Activated CD4-positive, alpha-beta T cell treated with anti-CD3 and anti-CD28 coated beads, Interleukin-2, amount 10 ng/mL, durations not matched to agents 7 days and 5 days (primary cell): ENCODE results near the gene ZNF200. TPM values are rescaled to one million over a fixed set of nuclear protein-coding genes. Genes with fewer than 3 reads are reported as not detected.

ENCODE experiments used
- CTCF ChIA-PET: fragments of 350-600 bp; sonication (Branson Sonifier 250); formaldehyde crosslinking; loops from one replicate; lab custom pipeline; 2021; ENCODE audit warnings: antibody characterized with exemption; lab: Charles Lee
- POLR2A ChIA-PET: fragments of 350-600 bp; sonication (Branson Sonifier 250); formaldehyde crosslinking; loops from one replicate; lab custom pipeline; 2021; ENCODE audit warnings: antibody characterized with exemption; lab: Charles Lee
- DNase-seq: peaks from one replicate; pipeline ENCODE4 v3.0.0-alpha.2; 2020
- H3K27ac Mint-ChIP-seq: one replicate; pipeline ENCODE4 v1.8.0; 2021; ENCODE audit warnings: mild to moderate bottlenecking, moderate library complexity, mixed read lengths
- H3K27me3 Mint-ChIP-seq: one replicate; pipeline ENCODE4 v1.8.0; 2021; ENCODE audit warnings: mixed read lengths
- H3K36me3 Mint-ChIP-seq: one replicate; pipeline ENCODE4 v1.8.0; 2021; ENCODE audit warnings: low read depth, mixed read lengths
- H3K4me1 Mint-ChIP-seq: one replicate; pipeline ENCODE4 v1.8.0; 2021; ENCODE audit warnings: mixed read lengths
- H3K4me3 Mint-ChIP-seq: one replicate; pipeline ENCODE4 v1.8.0; 2021; ENCODE audit warnings: mild to moderate bottlenecking, moderate library complexity, mixed read lengths
- H3K9me3 Mint-ChIP-seq: one replicate; pipeline ENCODE4 v1.8.0; 2021; ENCODE audit warnings: mixed read lengths
- total RNA-seq, 2 experiments: library from RNA; stranded (reverse); gene quantifications; one replicate each; pipeline ENCODE4 v1.2.3, GENCODE V29; 2021

The ZNF200 gene
- total RNA-seq, 2 experiments from 2014 or later, result 11.7 to 12.1 TPM

DNA sequence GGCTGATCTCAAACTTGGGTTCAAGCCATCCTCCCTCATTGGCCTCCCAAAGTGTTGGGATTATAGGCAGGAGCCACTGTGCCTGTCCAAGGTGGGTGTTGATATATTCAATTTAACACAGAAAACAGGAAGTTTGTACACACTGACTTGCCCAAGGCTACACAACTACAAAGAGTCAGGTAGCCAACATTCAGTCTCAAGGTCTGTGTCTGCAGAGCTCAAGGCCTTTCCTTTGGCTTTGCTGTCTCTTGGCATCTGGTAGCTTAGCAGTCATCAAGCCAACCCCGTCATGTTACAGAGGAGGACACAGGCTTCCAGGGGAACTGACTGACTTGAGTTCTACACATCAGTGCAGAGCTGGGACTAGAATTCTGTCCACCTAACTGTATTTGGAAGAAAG lies 33.3 kb upstream of the ZNF200 start:
- Mint-ChIP-seq H3K9me3 (peaks cover 13% of the 10 kb centered on the region), H3K4me3 (no peak overlapping the region), H3K4me1 (peaks cover 20% of the 10 kb centered on the region), H3K27ac (no peak overlapping the region), H3K27me3 (no peaks in the 10 kb centered on the region), H3K36me3 (peaks cover 44% of the 10 kb centered on the region)
- CTCF ChIA-PET, result interaction anchor here (1.9 to 2.1 kb wide), 2 partner anchors 12 to 16 kb away, joined by 4 read pairs; no protein-coding TSS in a partner anchor
- DNase-seq, result no peak
- POLR2A ChIA-PET, result interaction anchor here (0.7 kb wide), 1 partner anchor 133 kb away, joined by 3 read pairs; the partner anchor contains the start of gene ZNF213

DNA sequence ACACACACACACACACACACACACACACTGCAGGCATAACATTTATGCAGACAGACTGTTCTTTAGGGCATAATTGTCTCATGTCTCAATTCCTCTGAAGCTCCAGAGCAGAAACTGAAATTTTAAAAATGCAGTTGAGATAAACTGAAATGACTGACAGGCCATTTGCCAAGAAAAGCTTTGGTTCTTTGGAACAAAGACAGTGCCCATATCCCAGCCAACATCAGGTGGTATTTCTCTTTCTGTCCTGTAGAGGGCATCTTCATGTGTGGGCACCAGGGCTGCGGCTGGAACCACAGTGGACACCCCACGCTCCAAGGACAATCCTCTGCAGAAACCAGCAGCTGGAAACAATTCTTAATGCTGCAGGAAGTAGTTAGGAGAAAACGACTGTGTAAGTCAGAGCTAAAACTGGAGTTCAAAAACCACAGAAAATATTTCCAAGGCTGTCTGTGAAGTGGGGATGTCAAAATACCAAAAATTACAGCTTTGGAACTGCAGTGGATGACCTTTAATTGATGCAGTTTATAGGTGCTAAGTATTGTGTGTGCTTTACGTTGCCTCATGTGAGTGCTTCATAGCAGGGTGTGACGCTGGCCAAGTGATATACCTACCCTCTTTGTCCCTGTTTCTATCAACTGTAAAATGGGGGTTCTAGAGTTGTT lies 32.0 kb upstream of the ZNF200 start:
- Mint-ChIP-seq H3K4me3 (no peak overlapping the region), H3K27me3 (no peaks in the 10 kb centered on the region), H3K27ac (no peak overlapping the region), H3K4me1 (peaks cover 31% of the 10 kb centered on the region), H3K36me3 (peaks cover 47% of the 10 kb centered on the region), H3K9me3 (peaks cover 18% of the 10 kb centered on the region)
- POLR2A ChIA-PET, result no interaction called here
- CTCF ChIA-PET, result interaction anchor here (0.7 to 2.2 kb wide), 12 partner anchors 10 to 190 kb away, joined by 3 to 8 read pairs (median 4); partner anchors contain the start of genes MEFV, ZNF174 and ZSCAN32
- DNase-seq, result no peak

GRCh38 chr16:3264137-3265036 lies 29.4 kb upstream of the ZNF200 start:
- peak; percentile 97 for DNase-seq
- Mint-ChIP-seq H3K27ac (peak overlapping the region; percentile 98), H3K4me3 (peak overlapping the region; percentile 89), H3K27me3 (no peaks in the 10 kb centered on the region), H3K9me3 (peaks cover 20% of the 10 kb centered on the region), H3K36me3 (peaks cover 47% of the 10 kb centered on the region), H3K4me1 (peaks cover 33% of the 10 kb centered on the region)
- ChIA-PET CTCF (interaction anchor here (1.0 to 1.1 kb wide), 2 partner anchors 8 to 55 kb away, joined by 3 to 4 read pairs; partner anchors contain the start of gene MEFV), POLR2A (interaction anchor here (0.7 to 1.7 kb wide), 2 partner anchors 18 to 49 kb away, joined by 4 to 8 read pairs; partner anchors contain the start of gene ZNF263)

- no peak for DNase-seq
- Mint-ChIP-seq H3K9me3 (peaks cover 15% of the 10 kb centered on the region), H3K27ac (peak overlapping the region; percentile 98), H3K27me3 (peaks cover 2% of the 10 kb centered on the region), H3K36me3 (peaks cover 33% of the 10 kb centered on the region), H3K4me1 (peaks cover 33% of the 10 kb centered on the region), H3K4me3 (peak overlapping the region; percentile 89)
- POLR2A ChIA-PET, result no interaction called here
- CTCF ChIA-PET, result interaction anchor here (0.6 to 0.8 kb wide), 2 partner anchors 8 to 741 kb away, joined by 3 read pairs; no protein-coding TSS in a partner anchor
Measured at GRCh38 chr16:3262517-3262916, 27.6 kb upstream of the ZNF200 start.

DNA sequence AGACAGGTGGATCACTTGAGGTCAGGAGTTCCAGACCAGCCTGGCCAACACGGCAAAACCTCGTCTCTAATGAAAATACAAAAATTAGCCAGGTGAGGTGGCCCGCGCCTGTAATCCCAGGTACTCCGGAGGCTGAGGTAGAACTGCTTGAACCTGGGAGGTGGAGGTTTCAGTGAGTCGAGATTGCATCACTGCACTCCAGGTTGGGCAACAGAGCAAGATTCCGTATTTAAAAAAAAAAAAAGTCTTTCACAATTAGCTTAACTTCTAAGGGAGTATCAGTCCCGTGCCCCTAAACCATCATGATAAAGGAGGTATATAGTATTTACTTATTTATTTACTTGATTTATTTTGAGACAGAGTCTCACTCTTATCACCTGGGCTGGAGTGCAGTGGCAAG lies 24.9 kb upstream of the ZNF200 start:
- Mint-ChIP-seq H3K4me3 (no peak overlapping the region), H3K9me3 (peaks cover 11% of the 10 kb centered on the region), H3K27ac (no peak overlapping the region), H3K36me3 (peaks cover 12% of the 10 kb centered on the region), H3K27me3 (peaks cover 2% of the 10 kb centered on the region), H3K4me1 (peaks cover 23% of the 10 kb centered on the region)
- POLR2A ChIA-PET, result interaction anchor here (0.8 kb wide), 1 partner anchor 56 kb away, joined by 3 read pairs; no protein-coding TSS in a partner anchor
- CTCF ChIA-PET, result interaction anchor here (1.2 kb wide), 1 partner anchor 9 kb away, joined by 4 read pairs; no protein-coding TSS in a partner anchor
- no peak for DNase-seq

- Mint-ChIP-seq H3K9me3 (peaks cover 2% of the 10 kb centered on the region), H3K4me3 (no peak overlapping the region), H3K27me3 (peaks cover 2% of the 10 kb centered on the region), H3K36me3 (no peaks in the 10 kb centered on the region), H3K4me1 (peaks cover 2% of the 10 kb centered on the region), H3K27ac (no peak overlapping the region)
- no peak for DNase-seq
- POLR2A ChIA-PET, result no interaction called here
- CTCF ChIA-PET, result interaction anchor here (0.6 to 1.2 kb wide), 3 partner anchors 12 to 165 kb away, joined by 3 to 5 read pairs (median 4); no protein-coding TSS in a partner anchor
Measured at GRCh38 chr16:3256866-3257465, 22.0 kb upstream of the ZNF200 start.

- ChIA-PET CTCF (interaction anchor here (1.1 to 1.5 kb wide), 4 partner anchors 8 to 84 kb away, joined by 3 to 4 read pairs (median 3); no protein-coding TSS in a partner anchor), POLR2A (no interaction called here)
- H3K4me1 Mint-ChIP-seq, result no peaks in the 10 kb centered on the region
- H3K36me3 Mint-ChIP-seq, result no peaks in the 10 kb centered on the region
- no peak within 1 kb of the TSS for H3K4me3 Mint-ChIP-seq
- no peak for DNase-seq
- no peak within 1 kb of the TSS for H3K27ac Mint-ChIP-seq
- H3K27me3 Mint-ChIP-seq, result peaks cover 2% of the 10 kb centered on the region
- H3K9me3 Mint-ChIP-seq, result no peaks in the 10 kb centered on the region
Measured at GRCh38 chr16:3256146-3256865, 21.3 kb upstream of the ZNF200 start, which contains the start of gene MEFV. TSS of gene MEFV (minus strand) at chr16:3256633. CDS start at chr16:3256587, 46 bp downstream.

DNA sequence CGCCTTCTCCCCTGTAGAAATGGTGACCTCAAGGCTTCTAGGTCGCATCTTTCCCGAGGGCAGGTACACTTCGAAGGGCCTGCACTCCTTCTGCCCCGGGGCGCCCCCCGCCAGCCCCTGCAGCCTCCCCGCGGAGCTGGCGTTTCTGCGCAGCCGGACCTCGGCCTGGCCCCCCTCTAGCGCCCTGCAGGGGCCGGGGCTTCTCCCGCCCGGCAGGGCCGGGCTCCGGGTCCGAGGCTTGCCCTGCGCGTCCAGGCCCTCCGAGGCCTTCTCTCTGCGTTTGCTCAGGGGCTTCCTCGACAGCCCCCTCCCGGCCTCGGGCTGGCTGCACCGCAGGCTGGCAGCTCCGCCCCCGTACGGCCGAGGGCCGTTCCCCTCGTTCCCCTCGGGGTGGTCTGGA lies 19.4 kb upstream of the ZNF200 start:
- ChIA-PET POLR2A (no interaction called here), CTCF (interaction anchor here (0.9 kb wide), 1 partner anchor 9 kb away, joined by 3 read pairs; no protein-coding TSS in a partner anchor)
- H3K27ac Mint-ChIP-seq, result no peak overlapping the region
- no peak overlapping the region for H3K4me3 Mint-ChIP-seq
- H3K27me3 Mint-ChIP-seq, result peaks cover 4% of the 10 kb centered on the region
- DNase-seq, result no peak
- no peaks in the 10 kb centered on the region for H3K36me3 Mint-ChIP-seq
- no peaks in the 10 kb centered on the region for H3K9me3 Mint-ChIP-seq
- H3K4me1 Mint-ChIP-seq, result no peaks in the 10 kb centered on the region

DNA sequence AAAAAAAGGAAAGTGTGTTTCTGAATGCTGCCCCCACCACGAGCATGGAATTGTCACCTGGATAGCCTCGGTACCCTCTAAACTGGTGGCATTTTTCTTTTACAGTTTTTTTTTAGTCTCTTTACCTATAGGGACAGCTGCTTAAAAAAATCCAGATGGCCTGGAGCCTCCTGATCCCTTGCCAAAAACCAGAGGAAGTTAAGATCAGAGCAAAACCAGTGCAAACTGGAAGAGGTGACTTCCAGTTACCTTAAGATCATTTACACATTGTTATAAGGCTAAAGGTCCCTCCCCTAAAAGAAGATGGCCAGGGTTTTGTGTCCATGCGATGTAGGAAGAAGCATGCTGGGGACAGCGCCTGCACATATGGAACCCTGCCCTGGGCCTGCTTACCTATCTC lies 18.0 kb upstream of the ZNF200 start:
- H3K9me3 Mint-ChIP-seq, result no peaks in the 10 kb centered on the region
- ChIA-PET CTCF (interaction anchor here (1.1 kb wide), 1 partner anchor 10 kb away, joined by 3 read pairs; no protein-coding TSS in a partner anchor), POLR2A (no interaction called here)
- H3K4me1 Mint-ChIP-seq, result no peaks in the 10 kb centered on the region
- H3K36me3 Mint-ChIP-seq, result no peaks in the 10 kb centered on the region
- no peak for DNase-seq
- H3K27me3 Mint-ChIP-seq, result peaks cover 2% of the 10 kb centered on the region
- no peak overlapping the region for H3K27ac Mint-ChIP-seq
- H3K4me3 Mint-ChIP-seq, result no peak overlapping the region

DNA sequence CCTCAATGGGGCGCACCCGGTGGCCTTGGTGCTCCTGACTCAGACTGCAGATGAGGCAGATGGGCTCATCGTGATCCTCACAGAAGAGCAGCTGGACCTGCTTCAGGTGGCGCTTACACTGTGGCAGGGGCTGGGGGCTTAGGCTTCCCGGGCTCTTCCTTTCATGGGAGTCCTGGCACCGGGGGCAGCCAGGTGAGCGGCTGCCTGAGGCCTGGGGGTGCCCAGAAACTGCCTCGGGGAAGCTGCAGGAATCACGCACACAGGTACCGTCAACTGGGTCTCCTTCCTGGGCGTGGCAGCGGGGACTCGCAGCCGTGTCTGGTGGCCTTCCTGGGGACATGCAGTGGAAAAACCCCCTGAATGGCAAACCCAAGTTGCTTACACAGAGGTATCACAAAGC lies 14.5 kb upstream of the ZNF200 start:
- Mint-ChIP-seq H3K27ac (no peak overlapping the region), H3K36me3 (no peaks in the 10 kb centered on the region), H3K9me3 (no peaks in the 10 kb centered on the region), H3K4me1 (no peaks in the 10 kb centered on the region), H3K27me3 (peaks cover 2% of the 10 kb centered on the region), H3K4me3 (no peak overlapping the region)
- ChIA-PET CTCF (no interaction called here), POLR2A (no interaction called here)
- no peak for DNase-seq

DNA sequence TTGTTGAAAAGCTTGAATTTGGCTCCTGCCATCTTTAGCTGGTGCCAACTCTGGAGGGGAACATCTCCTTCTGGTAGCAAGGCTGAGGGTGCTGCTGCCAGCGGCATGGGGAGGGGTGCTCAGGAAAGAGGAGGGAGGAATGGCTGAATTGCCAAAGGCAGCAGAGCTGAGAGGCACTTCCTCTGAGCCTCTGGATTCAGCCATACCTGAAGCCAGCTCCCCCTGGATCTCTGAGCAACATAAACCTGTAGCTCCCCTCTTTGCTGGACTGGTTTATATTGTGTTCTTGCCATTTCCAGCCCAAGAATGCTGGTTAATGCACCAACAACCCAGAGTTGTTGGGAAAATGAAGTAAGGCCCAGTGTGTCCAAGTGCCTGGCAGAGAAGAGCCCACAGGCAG lies 14.1 kb upstream of the ZNF200 start:
- CTCF ChIA-PET, result no interaction called here
- Mint-ChIP-seq H3K27ac (no peak overlapping the region), H3K36me3 (no peaks in the 10 kb centered on the region), H3K27me3 (peaks cover 2% of the 10 kb centered on the region), H3K4me3 (no peak overlapping the region), H3K4me1 (no peaks in the 10 kb centered on the region), H3K9me3 (no peaks in the 10 kb centered on the region)
- POLR2A ChIA-PET, result no interaction called here
- DNase-seq, result no peak
